HG03135 (cell line): ENCODE measurements around the gene UGGT2.
A peak's percentile ranks its signal among the peaks of the same experiment; 100 is the strongest.
"Not testable (repeated sequence)": the region's sequence is repeated elsewhere in the genome, so short reads cannot be mapped to it uniquely, and the experiment has no call there.

Source experiments
- ATAC-seq: cut with Tn5 transposase; IDR thresholded peaks from one replicate; pipeline ENCODE4 v1.9.1; 2021; ENCODE audit warnings: mild to moderate bottlenecking, moderate library complexity; ENCODE audit not compliant: unreplicated experiment

Gene UGGT2

GRCh38 chr13:96051946-96052345 is 1.3 kb downstream of the UGGT2 start:
- ATAC-seq = not testable (repeated sequence)

- ATAC-seq = not testable (repeated sequence)
These were observed 1.7 kb downstream of the UGGT2 start for GRCh38 chr13:96051491-96051890.

- not testable (repeated sequence) for ATAC-seq
These were observed 2.2 kb downstream of the UGGT2 start for GRCh38 chr13:96050955-96051354.

- not testable (repeated sequence) for ATAC-seq
These were observed 6.6 kb downstream of the UGGT2 start for GRCh38 chr13:96046449-96047126.

- no peak for ATAC-seq
These were observed 9.0 kb downstream of the UGGT2 start for GRCh38 chr13:96044238-96044637.

GRCh38 chr13:96041326-96042110 is 11.7 kb downstream of the UGGT2 start:
- ATAC-seq = no peak

- ATAC-seq = no peak
These were observed 16.7 kb downstream of the UGGT2 start for GRCh38 chr13:96036515-96036914.

- ATAC-seq = no peak
These were observed 18.5 kb downstream of the UGGT2 start for GRCh38 chr13:96034662-96035061.

GRCh38 chr13:96033220-96034015 is 19.8 kb downstream of the UGGT2 start:
- no peak for ATAC-seq

- ATAC-seq = no peak
These were observed 20.5 kb downstream of the UGGT2 start for GRCh38 chr13:96032717-96033116.

GRCh38 chr13:96029002-96029401 is 24.2 kb downstream of the UGGT2 start:
- no peak for ATAC-seq

GRCh38 chr13:96027496-96027895 is 25.7 kb downstream of the UGGT2 start:
- ATAC-seq = no peak

GRCh38 chr13:96025283-96025682 is 27.9 kb downstream of the UGGT2 start:
- no peak for ATAC-seq

GRCh38 chr13:96020931-96021330 is 32.3 kb downstream of the UGGT2 start:
- no peak for ATAC-seq

- ATAC-seq = peak; percentile 80
These were observed 33.0 kb downstream of the UGGT2 start for GRCh38 chr13:96020155-96020575.

- ATAC-seq = no peak
These were observed 35.1 kb downstream of the UGGT2 start for GRCh38 chr13:96018135-96018534.

GRCh38 chr13:96011291-96011872 is 41.8 kb downstream of the UGGT2 start:
- no peak for ATAC-seq

GRCh38 chr13:96003304-96003703 is 49.9 kb downstream of the UGGT2 start:
- ATAC-seq = no peak

- no peak for ATAC-seq
These were observed 50.7 kb downstream of the UGGT2 start for GRCh38 chr13:96002322-96003131.

- ATAC-seq = no peak
These were observed 53.1 kb downstream of the UGGT2 start for GRCh38 chr13:96000069-96000468.
